Astrocyte (in vitro differentiated cells and primary cell): ENCODE results near the gene DUSP28. TPM values are rescaled to one million over a fixed set of nuclear protein-coding genes. Genes with fewer than 3 reads are reported as not detected.

Experiments
- DNase-seq: peaks from one replicate; pipeline ENCODE4 v3.0.0-alpha.2; 2010; ENCODE audit warnings: low read depth
- FAIRE-seq: peaks from 2 replicates; lab custom pipeline; 2011; peaks lifted over from hg19 to GRCh38; lab: Jason Lieb, UNC
- H2AFZ ChIP-seq: 2 replicates; pipeline ENCODE4 v1.6.0; 2012; ENCODE audit warnings: low read depth, low read length, inconsistent platforms
- H3K27ac ChIP-seq: 2 replicates; pipeline ENCODE4 v1.5.1; 2011; ENCODE audit warnings: low read depth, low read length, inconsistent platforms
- H3K27me3 ChIP-seq: 2 replicates; pipeline ENCODE4 v1.6.0; 2011; ENCODE audit warnings: low read length, inconsistent platforms; ENCODE audit not compliant: insufficient read depth
- H3K36me3 ChIP-seq: 2 replicates; pipeline ENCODE4 v1.5.1; 2011; ENCODE audit warnings: low read length, inconsistent platforms; ENCODE audit not compliant: insufficient read depth
- H3K4me1 ChIP-seq: 2 replicates; pipeline ENCODE4 v1.5.1; 2011; ENCODE audit warnings: low read length, inconsistent platforms; ENCODE audit not compliant: insufficient read depth
- H3K4me2 ChIP-seq: 2 replicates; pipeline ENCODE4 v1.6.0; 2012; ENCODE audit warnings: low read length, inconsistent platforms
- H3K4me3 ChIP-seq: 2 replicates; pipeline ENCODE4 v1.5.1; 2011; ENCODE audit warnings: low read depth, mild to moderate bottlenecking, low read length, inconsistent platforms; ENCODE audit not compliant: insufficient read depth
- H3K79me2 ChIP-seq: 2 replicates; pipeline ENCODE4 v1.6.0; 2012; ENCODE audit warnings: mild to moderate bottlenecking, low read length, inconsistent platforms; ENCODE audit not compliant: insufficient read depth
- H3K9ac ChIP-seq: 2 replicates; pipeline ENCODE4 v1.6.0; 2012; ENCODE audit warnings: mild to moderate bottlenecking, low read length, inconsistent platforms
- H3K9me3 ChIP-seq: 2 replicates; pipeline ENCODE4 v1.5.1; 2012; ENCODE audit warnings: low read depth, mild to moderate bottlenecking, low read length, inconsistent platforms; ENCODE audit not compliant: insufficient read depth
- H4K20me1 ChIP-seq: 2 replicates; pipeline ENCODE4 v1.6.0; 2012; ENCODE audit warnings: low read length, inconsistent platforms; ENCODE audit not compliant: insufficient read depth
- H3K27ac Mint-ChIP-seq: one replicate; pipeline ENCODE4 v1.8.0; 2021; ENCODE audit warnings: mild to moderate bottlenecking, mixed read lengths; ENCODE audit not compliant: unreplicated experiment
- H3K27me3 Mint-ChIP-seq: one replicate; pipeline ENCODE4 v1.8.0; 2021; ENCODE audit warnings: low read depth, mixed read lengths; ENCODE audit not compliant: unreplicated experiment
- H3K36me3 Mint-ChIP-seq: one replicate; pipeline ENCODE4 v1.8.0; 2021; ENCODE audit warnings: low read depth, mixed read lengths; ENCODE audit not compliant: unreplicated experiment
- H3K4me1 Mint-ChIP-seq: one replicate; pipeline ENCODE4 v1.8.0; 2021; ENCODE audit warnings: low read depth, mixed read lengths; ENCODE audit not compliant: unreplicated experiment
- H3K4me3 Mint-ChIP-seq: one replicate; pipeline ENCODE4 v1.8.0; 2021; ENCODE audit warnings: mild to moderate bottlenecking, moderate library complexity, mixed read lengths; ENCODE audit not compliant: unreplicated experiment
- H3K9me3 Mint-ChIP-seq: one replicate; pipeline ENCODE4 v1.8.0; 2021; ENCODE audit warnings: mild to moderate bottlenecking, mixed read lengths; ENCODE audit not compliant: unreplicated experiment
- CTCF ChIP-seq: IDR thresholded peaks from 2 replicates; pipeline ENCODE4 v1.5.1; 2011; ENCODE audit warnings: low read depth, mild to moderate bottlenecking, inconsistent platforms, low read length, moderate library complexity; ENCODE audit not compliant: insufficient read depth
- EZH2 ChIP-seq: IDR thresholded peaks from 2 replicates; pipeline ENCODE4 v1.6.1; 2012; ENCODE audit warnings: mild to moderate bottlenecking, low read length, inconsistent platforms; ENCODE audit not compliant: insufficient read depth
- total RNA-seq: library from RNA; stranded (reverse); gene quantifications from 2 replicates; pipeline ENCODE4 v1.2.1, GENCODE V29; 2021

DUSP28 gene
- total RNA-seq, 1 donor from 2014 or later, result 4.1 TPM

- no peaks in the 10 kb centered on the region for H3K9me3 ChIP-seq
- DNase-seq, result no peak
- no peaks in the 10 kb centered on the region for H3K36me3 ChIP-seq
- H3K4me1 ChIP-seq, result peaks cover 39% of the 10 kb centered on the region
- H3K36me3 Mint-ChIP-seq, result peaks cover 5% of the 10 kb centered on the region
- FAIRE-seq, result no peak
- H4K20me1 ChIP-seq, result peaks cover 75% of the 10 kb centered on the region
- no peak overlapping the region for H3K4me3 ChIP-seq
- H3K4me1 Mint-ChIP-seq, result peaks cover 45% of the 10 kb centered on the region
- H3K27me3 ChIP-seq, result no peaks in the 10 kb centered on the region
- H3K27me3 Mint-ChIP-seq, result no peaks in the 10 kb centered on the region
- H3K27ac Mint-ChIP-seq, result peak overlapping the region; percentile 66
- peaks cover 71% of the 10 kb centered on the region for H3K79me2 ChIP-seq
- H2AFZ ChIP-seq, result no peak overlapping the region
- H3K4me3 Mint-ChIP-seq, result peak overlapping the region; percentile 97
- no peaks in the 10 kb centered on the region for H3K9me3 Mint-ChIP-seq
- H3K9ac ChIP-seq, result peak overlapping the region; percentile 96
- no peak overlapping the region for H3K27ac ChIP-seq
- H3K4me2 ChIP-seq, result peak overlapping the region; percentile 98
- TF ChIP-seq CTCF (no peak), EZH2 (no peak)
These were observed 24.4 kb downstream of the DUSP28 start for GRCh38 chr2:240584486-240585031.

GRCh38 chr2:240585101-240585500, 24.9 kb downstream of the DUSP28 start:
- FAIRE-seq (no peak), DNase-seq (no peak)
- H3K4me3 ChIP-seq, result peak overlapping the region; percentile 97
- no peaks in the 10 kb centered on the region for H3K9me3 ChIP-seq
- no peak overlapping the region for H2AFZ ChIP-seq
- H3K27me3 ChIP-seq, result no peaks in the 10 kb centered on the region
- TF ChIP-seq EZH2 (no peak), CTCF (no peak)
- H3K36me3 ChIP-seq, result no peaks in the 10 kb centered on the region
- H3K27me3 Mint-ChIP-seq, result no peaks in the 10 kb centered on the region
- H4K20me1 ChIP-seq, result peaks cover 75% of the 10 kb centered on the region
- peaks cover 75% of the 10 kb centered on the region for H3K79me2 ChIP-seq
- H3K4me1 ChIP-seq, result peaks cover 34% of the 10 kb centered on the region
- no peak overlapping the region for H3K27ac ChIP-seq
- peaks cover 39% of the 10 kb centered on the region for H3K4me1 Mint-ChIP-seq
- no peaks in the 10 kb centered on the region for H3K9me3 Mint-ChIP-seq
- peak overlapping the region; percentile 96 for H3K9ac ChIP-seq
- no peak overlapping the region for H3K27ac Mint-ChIP-seq
- H3K36me3 Mint-ChIP-seq, result peaks cover 3% of the 10 kb centered on the region
- peak overlapping the region; percentile 98 for H3K4me2 ChIP-seq
- peak overlapping the region; percentile 97 for H3K4me3 Mint-ChIP-seq

- Histone ChIP-seq H3K4me3 (peak overlapping the region; percentile 97), H3K79me2 (peaks cover 82% of the 10 kb centered on the region), H3K27me3 (no peaks in the 10 kb centered on the region), H3K9me3 (no peaks in the 10 kb centered on the region), H2AFZ (peak overlapping the region; percentile 89), H4K20me1 (peaks cover 75% of the 10 kb centered on the region), H3K27ac (peak overlapping the region; percentile 88), H3K4me1 (peaks cover 31% of the 10 kb centered on the region), H3K9ac (peak overlapping the region; percentile 96), H3K4me2 (peak overlapping the region; percentile 98), H3K36me3 (no peaks in the 10 kb centered on the region)
- H3K9me3 Mint-ChIP-seq, result no peaks in the 10 kb centered on the region
- no peak for FAIRE-seq
- TF ChIP-seq EZH2 (no peak), CTCF (no peak)
- H3K27me3 Mint-ChIP-seq, result no peaks in the 10 kb centered on the region
- H3K27ac Mint-ChIP-seq, result peak overlapping the region; percentile 74
- H3K4me3 Mint-ChIP-seq, result peak overlapping the region; percentile 97
- DNase-seq, result no peak
- H3K36me3 Mint-ChIP-seq, result peaks cover 3% of the 10 kb centered on the region
- H3K4me1 Mint-ChIP-seq, result peaks cover 34% of the 10 kb centered on the region
These were observed 25.6 kb downstream of the DUSP28 start for GRCh38 chr2:240585681-240586197.
